Fibroblast of lung (primary cell): Measurements from ENCODE around the gene WDR13.

Experiments
- CTCF ChIP-seq, 2 donors: IDR thresholded peaks in 1 of 2; conservative IDR thresholded peaks in 1 of 2; 1 replicate in 1 of 2; 2 replicates in 1 of 2; pipeline ENCODE4 v1.5.1; 2011 to 2012; ENCODE audit warnings: low read length in 2 of 2, control low read depth in 1 of 2, inconsistent platforms in 1 of 2, low read depth in 1 of 2, mild to moderate bottlenecking in 1 of 2
- EZH2 ChIP-seq: IDR thresholded peaks from 2 replicates; pipeline ENCODE4 v1.5.1; 2012; ENCODE audit warnings: low read length, control low read depth, mild to moderate bottlenecking; ENCODE audit errors: missing control alignments

GRCh38 chrX:48589482-48590162, 7.7 kb upstream of the WDR13 start:
- TF ChIP-seq EZH2 (no peak), CTCF (conservative IDR thresholded peaks at IDR 0.05 in 1 of 2, IDR thresholded peaks at IDR 0.05 in 1 of 2; ENCODE audit: low read depth in 1 of 2, low read length in 2 of 2) (no peak)
